ENCODE measurements around the gene MYBBP1A. TPM values are rescaled to one million over a fixed set of nuclear protein-coding genes. Genes with fewer than 3 reads are reported as not detected.

Gene MYBBP1A
- total RNA-seq, 1 donor: 49.2 TPM

DNA sequence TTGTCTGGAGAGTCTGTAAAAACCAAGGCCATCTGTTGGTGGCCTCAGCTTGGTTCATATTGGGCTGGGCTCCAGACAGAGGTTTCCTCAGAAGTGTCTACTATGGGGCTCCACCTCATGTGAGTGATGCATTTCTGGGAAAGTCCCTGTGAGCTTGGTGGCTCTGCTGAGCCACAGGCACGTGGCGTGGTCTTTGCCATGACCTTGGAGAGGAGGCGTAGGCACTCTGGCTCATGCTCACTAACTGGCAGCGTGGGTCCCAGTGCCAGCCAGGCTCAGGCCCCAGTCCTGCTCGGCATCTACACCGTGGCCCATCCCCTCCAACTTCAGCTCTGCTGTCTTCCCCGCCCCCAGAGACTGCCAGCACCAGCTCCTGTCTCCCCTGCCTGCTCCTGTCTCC lies 18.5 kb upstream of the MYBBP1A start:
- Histone ChIP-seq H3K79me2 (ENCODE audit: insufficient read depth, low read length) (no peaks in the 10 kb centered on the region), H4K20me1 (ENCODE audit: insufficient read depth, low read length) (no peaks in the 10 kb centered on the region), H3K27me3 (ENCODE audit: insufficient read depth, low read length) (peaks cover 8% of the 10 kb centered on the region), H3K4me3 (ENCODE audit: insufficient read depth, low read length) (no peak overlapping the region), H3K27ac (ENCODE audit: low read depth, low read length) (no peak overlapping the region), H3K9me3 (ENCODE audit: low read depth, low read length) (no peaks in the 10 kb centered on the region), H2AFZ (ENCODE audit: low read length) (peak overlapping the region; percentile 37), H3K36me3 (ENCODE audit: insufficient read depth, low read length) (no peaks in the 10 kb centered on the region), H3K4me1 (ENCODE audit: insufficient read depth, low read length) (no peaks in the 10 kb centered on the region), H3K4me2 (ENCODE audit: insufficient read depth, low read length) (no peak overlapping the region)
- DNase-seq (ENCODE audit: insufficient read length, low spot score, missing footprints): no peak
- TF ChIP-seq, protein P1, sequence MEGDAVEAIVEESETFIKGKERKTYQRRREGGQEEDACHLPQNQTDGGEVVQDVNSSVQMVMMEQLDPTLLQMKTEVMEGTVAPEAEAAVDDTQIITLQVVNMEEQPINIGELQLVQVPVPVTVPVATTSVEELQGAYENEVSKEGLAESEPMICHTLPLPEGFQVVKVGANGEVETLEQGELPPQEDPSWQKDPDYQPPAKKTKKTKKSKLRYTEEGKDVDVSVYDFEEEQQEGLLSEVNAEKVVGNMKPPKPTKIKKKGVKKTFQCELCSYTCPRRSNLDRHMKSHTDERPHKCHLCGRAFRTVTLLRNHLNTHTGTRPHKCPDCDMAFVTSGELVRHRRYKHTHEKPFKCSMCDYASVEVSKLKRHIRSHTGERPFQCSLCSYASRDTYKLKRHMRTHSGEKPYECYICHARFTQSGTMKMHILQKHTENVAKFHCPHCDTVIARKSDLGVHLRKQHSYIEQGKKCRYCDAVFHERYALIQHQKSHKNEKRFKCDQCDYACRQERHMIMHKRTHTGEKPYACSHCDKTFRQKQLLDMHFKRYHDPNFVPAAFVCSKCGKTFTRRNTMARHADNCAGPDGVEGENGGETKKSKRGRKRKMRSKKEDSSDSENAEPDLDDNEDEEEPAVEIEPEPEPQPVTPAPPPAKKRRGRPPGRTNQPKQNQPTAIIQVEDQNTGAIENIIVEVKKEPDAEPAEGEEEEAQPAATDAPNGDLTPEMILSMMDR (IDR thresholded peaks at IDR 0.05; ENCODE audit: extremely low read depth, low read depth, low read length): no peak

DNA sequence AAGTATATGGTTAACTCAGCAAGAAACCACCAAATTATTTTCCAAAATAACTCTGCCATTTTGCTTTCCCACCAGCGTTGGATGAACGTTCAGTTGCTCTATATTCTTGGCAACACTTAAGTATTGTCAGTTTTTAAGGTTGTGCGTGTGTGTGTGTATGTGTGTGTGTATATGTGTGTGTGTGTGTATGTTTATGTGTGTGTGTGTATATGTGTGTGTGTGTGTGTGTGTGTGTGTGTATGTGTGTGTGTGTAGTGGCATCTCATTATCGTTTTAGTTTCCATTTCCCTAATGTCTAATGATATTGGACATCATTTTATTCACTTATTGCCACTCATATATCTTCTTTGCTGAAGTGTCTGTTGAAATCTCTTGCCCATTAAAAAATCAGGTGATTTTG lies 17.9 kb upstream of the MYBBP1A start:
- H3K4me3 ChIP-seq (ENCODE audit: insufficient read depth, low read length): no peak overlapping the region
- H3K79me2 ChIP-seq (ENCODE audit: insufficient read depth, low read length): no peaks in the 10 kb centered on the region
- no peaks in the 10 kb centered on the region for H4K20me1 ChIP-seq (ENCODE audit: insufficient read depth, low read length)
- H3K9me3 ChIP-seq (ENCODE audit: low read depth, low read length): no peaks in the 10 kb centered on the region
- DNase-seq (ENCODE audit: insufficient read length, low spot score, missing footprints): no peak
- H3K4me1 ChIP-seq (ENCODE audit: insufficient read depth, low read length): no peaks in the 10 kb centered on the region
- no peak overlapping the region for H3K4me2 ChIP-seq (ENCODE audit: insufficient read depth, low read length)
- H3K27ac ChIP-seq (ENCODE audit: low read depth, low read length): no peak overlapping the region
- peaks cover 8% of the 10 kb centered on the region for H3K27me3 ChIP-seq (ENCODE audit: insufficient read depth, low read length)
- TF ChIP-seq, protein P1 (IDR thresholded peaks at IDR 0.05; ENCODE audit: extremely low read depth, low read depth, low read length): no peak
- H2AFZ ChIP-seq (ENCODE audit: low read length): no peak overlapping the region
- no peaks in the 10 kb centered on the region for H3K36me3 ChIP-seq (ENCODE audit: insufficient read depth, low read length)

DNA sequence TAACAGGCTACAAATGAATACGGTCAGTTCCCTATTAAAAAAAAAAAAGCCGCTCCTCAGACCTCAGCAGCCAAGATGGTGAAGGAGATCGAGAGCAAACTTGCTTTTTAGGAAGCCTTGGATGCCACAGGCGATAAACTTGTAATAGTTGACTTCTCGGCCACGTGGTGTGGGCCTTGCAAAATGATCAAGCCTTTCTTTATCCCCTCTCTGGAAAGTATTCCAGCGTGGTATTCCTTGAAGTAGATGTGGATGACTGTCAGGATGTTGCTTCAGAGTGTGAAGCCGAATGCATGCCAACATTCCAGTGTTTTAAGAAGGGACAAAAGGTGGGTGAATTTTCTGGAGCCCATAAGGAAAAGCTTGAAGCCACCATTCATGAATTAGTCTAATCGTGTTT lies 16.9 kb upstream of the MYBBP1A start:
- no peaks in the 10 kb centered on the region for H3K79me2 ChIP-seq (ENCODE audit: insufficient read depth, low read length)

DNA sequence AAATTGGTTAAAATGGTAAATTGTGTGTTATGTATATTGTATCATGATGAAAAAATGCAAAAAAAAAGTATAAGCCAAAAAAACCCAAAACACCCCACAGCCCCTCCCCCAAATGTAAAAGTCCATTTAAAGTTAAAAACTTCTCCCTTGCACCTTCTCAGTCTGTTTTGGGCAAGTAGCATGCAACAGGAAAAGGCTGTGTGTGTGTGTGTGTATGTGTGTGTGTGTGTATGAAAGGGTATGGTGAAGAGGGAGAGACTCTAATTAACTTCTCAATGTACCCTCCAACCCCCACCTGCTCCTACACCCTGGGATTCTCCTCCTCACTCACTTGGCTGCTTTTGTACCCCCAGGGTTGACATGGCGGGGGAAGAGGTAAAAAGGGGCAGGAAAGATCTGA lies 14.4 kb upstream of the MYBBP1A start:
- H3K79me2 ChIP-seq (ENCODE audit: insufficient read depth, low read length): no peaks in the 10 kb centered on the region
- peaks cover 4% of the 10 kb centered on the region for H3K27me3 ChIP-seq (ENCODE audit: insufficient read depth, low read length)
- no peaks in the 10 kb centered on the region for H4K20me1 ChIP-seq (ENCODE audit: insufficient read depth, low read length)
- H3K4me1 ChIP-seq (ENCODE audit: insufficient read depth, low read length): no peaks in the 10 kb centered on the region
- TF ChIP-seq, protein P1 (IDR thresholded peaks at IDR 0.05; ENCODE audit: extremely low read depth, low read depth, low read length): no peak
- no peaks in the 10 kb centered on the region for H3K9me3 ChIP-seq (ENCODE audit: low read depth, low read length)
- no peak overlapping the region for H3K4me3 ChIP-seq (ENCODE audit: insufficient read depth, low read length)
- no peak for DNase-seq (ENCODE audit: insufficient read length, low spot score, missing footprints)
- H2AFZ ChIP-seq (ENCODE audit: low read length): no peak overlapping the region
- no peaks in the 10 kb centered on the region for H3K36me3 ChIP-seq (ENCODE audit: insufficient read depth, low read length)
- H3K4me2 ChIP-seq (ENCODE audit: insufficient read depth, low read length): no peak overlapping the region
- H3K27ac ChIP-seq (ENCODE audit: low read depth, low read length): no peak overlapping the region

More for the DNA sequence above, 16.9 kb upstream of the MYBBP1A start:
- Histone ChIP-seq H3K4me2 (ENCODE audit: insufficient read depth, low read length) (no peak overlapping the region), H3K4me1 (ENCODE audit: insufficient read depth, low read length) (no peaks in the 10 kb centered on the region), H3K27me3 (ENCODE audit: insufficient read depth, low read length) (peaks cover 8% of the 10 kb centered on the region), H2AFZ (ENCODE audit: low read length) (no peak overlapping the region), H3K36me3 (ENCODE audit: insufficient read depth, low read length) (no peaks in the 10 kb centered on the region), H3K9me3 (ENCODE audit: low read depth, low read length) (no peaks in the 10 kb centered on the region), H3K27ac (ENCODE audit: low read depth, low read length) (no peak overlapping the region), H4K20me1 (ENCODE audit: insufficient read depth, low read length) (no peaks in the 10 kb centered on the region), H3K4me3 (ENCODE audit: insufficient read depth, low read length) (no peak overlapping the region)
- TF ChIP-seq, protein P1 (IDR thresholded peaks at IDR 0.05; ENCODE audit: extremely low read depth, low read depth, low read length): no peak
- DNase-seq (ENCODE audit: insufficient read length, low spot score, missing footprints): no peak

Measured in osteoblast (primary cell).